ENCODE results near the gene CAB39. TPM values are rescaled to one million over a fixed set of nuclear protein-coding genes. Genes with fewer than 3 reads are reported as not detected.

Gene CAB39
- total and polyA plus RNA-seq, 2 of the 8 experiments (the other 6 are each of a cell fraction or from before 2014, with no cell fraction given) = 16.4 to 50.5 TPM

- no peak for TF ChIP-seq RNF2 (IDR thresholded peaks at IDR 0.05; ENCODE audit: borderline replicate concordance, low read depth, low read length, missing control alignments, poor library complexity, severe bottlenecking)
- TF ChIP-seq SP4 (IDR thresholded peaks at IDR 0.05; ENCODE audit: low read length) = no peak
- TF ChIP-seq EGR1 (IDR thresholded peaks at IDR 0.05; ENCODE audit: borderline replicate concordance, low read depth, low read length) = 0 out of 2 replicates have a peak, but pooled peaks have one; percentile 10
- TF ChIP-seq TBP (IDR thresholded peaks at IDR 0.05; ENCODE audit: low read depth, low read length) = 0 out of 2 replicates have a peak, but pooled peaks have one; percentile 6
These were observed 152.1 kb downstream of the CAB39 start, which contains the start of gene ITM2C (continued) for GRCh38 chr2:230864605-230865306.

Measured in H1 (cell line).